Mucosa of descending colon (tissue), 3 donors: ENCODE data around the gene REL. TPM values are rescaled to one million over a fixed set of nuclear protein-coding genes. Genes with fewer than 3 reads are reported as not detected.
A peak's percentile ranks its signal among the peaks of the same experiment; 100 is the strongest.

Experiments used
- ATAC-seq: fragments of 200-7000 bp; cut with Tn5 transposase; one replicate; pipeline ENCODE4 v1.9.1; 2020; ENCODE audit warnings: mild to moderate bottlenecking, moderate library complexity
- DNase-seq, 3 donors: peaks; one replicate each; pipeline ENCODE4 v3.0.0-alpha.2; 2020
- H3K36me3 ChIP-seq: fragments of 200-600 bp; one replicate; pipeline ENCODE4 v1.8.0; 2021; ENCODE audit warnings: low read depth, mild to moderate bottlenecking
- H3K4me1 ChIP-seq: fragments of 200-600 bp; one replicate; pipeline ENCODE4 v1.8.0; 2021; ENCODE audit warnings: low read depth, mild to moderate bottlenecking
- H3K4me3 ChIP-seq: fragments of 200-600 bp; one replicate; pipeline ENCODE4 v1.8.0; 2021; ENCODE audit warnings: mild to moderate bottlenecking
- H3K9me3 ChIP-seq: fragments of 200-600 bp; one replicate; pipeline ENCODE4 v1.8.0; 2021; ENCODE audit warnings: mild to moderate bottlenecking
- CTCF ChIP-seq: fragments of 200-600 bp; IDR thresholded peaks from one replicate; pipeline ENCODE4 v1.8.0; 2022; ENCODE audit warnings: antibody characterized with exemption, mild to moderate bottlenecking
- intact Hi-C, 2 donors: fragments of 100-400 bp; cut with DNase I in 1 of 2; cut with micrococcal nuclease in 1 of 2; formaldehyde crosslinking; loops; one replicate each; pipeline versions ENCODE4 v1.11.0 to v1.11.1; 2022; cut with DNase I, micrococcal nuclease
- total RNA-seq, 3 donors: library from RNA; stranded (reverse); fragmentation: NEBNext Ultra II Directional in 2 of 3; extraction: Animal tissue kit (Norgen Biotek cat#: 25700) in 2 of 3; gene quantifications; one replicate each; pipeline versions ENCODE4 v1.2.1 to v1.2.4, GENCODE V29; 2021 to 2023
- donor health status: DM: no; HTN: no; CAD: no; lungs with moderate emphysema.
- donor health status: DM: no; HTN: no; CAD: no.
- donor health status: DM: no; HTN: yes; CAD: no.

REL gene
- total RNA-seq, 3 donors from 2014 or later: 17.4 to 20.5 (median 18.1) TPM

- H3K4me1 ChIP-seq: no peaks in the 10 kb centered on the region
Measured at GRCh38 chr2:60867848-60868247, 13.5 kb upstream of the REL start.

DNA sequence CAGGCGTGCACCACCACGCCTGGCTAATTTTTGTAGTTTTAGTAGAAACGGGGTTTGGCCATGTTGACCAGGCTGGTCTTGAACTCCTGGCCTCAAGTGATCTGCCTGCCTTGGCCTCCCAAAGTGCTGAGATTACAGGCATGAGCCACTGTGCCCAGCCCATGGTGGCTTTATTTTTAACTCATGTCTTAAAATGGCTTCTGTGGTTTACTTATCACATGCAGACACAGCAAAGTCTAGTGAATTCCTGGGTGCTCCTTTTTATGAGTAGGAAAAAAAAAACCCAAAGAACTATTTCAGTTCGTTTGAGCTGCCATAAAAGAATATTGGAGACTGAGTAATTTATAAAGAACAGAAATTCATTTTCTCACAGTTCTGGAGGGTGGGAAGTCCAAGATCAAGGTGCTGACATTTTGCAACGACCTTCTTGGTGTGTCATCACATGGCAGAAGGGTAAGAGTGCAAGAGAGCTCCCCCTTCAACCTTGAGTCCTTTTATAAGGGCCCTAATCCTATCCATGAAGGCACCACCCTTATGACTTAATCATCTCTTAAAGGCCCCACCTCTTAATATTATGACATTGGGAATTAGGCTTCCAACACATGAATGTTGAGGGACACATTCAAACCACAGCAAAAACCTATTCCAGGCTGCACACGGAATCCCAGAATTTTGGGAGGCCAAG, 12.6 kb upstream of the REL start:
- Histone ChIP-seq H3K36me3 (no peaks in the 10 kb centered on the region), H3K9me3 (no peaks in the 10 kb centered on the region), H3K4me1 (no peaks in the 10 kb centered on the region), H3K4me3 (no peak overlapping the region)
- no peak for TF ChIP-seq CTCF
- peak; percentile 35 for ATAC-seq
- no peak for DNase-seq
- intact Hi-C loops: no loop called here

More at GRCh38 chr2:60867848-60868247, 13.5 kb upstream of the REL start:
- DNase-seq: peak in 1 of 3 donors; percentile 22
- peak; percentile 80 for ATAC-seq
- no peaks in the 10 kb centered on the region for H3K36me3 ChIP-seq
- intact Hi-C loops: no loop called here
- no peak overlapping the region for H3K4me3 ChIP-seq
- no peak for TF ChIP-seq CTCF
- no peaks in the 10 kb centered on the region for H3K9me3 ChIP-seq

- ATAC-seq (no peak), DNase-seq (no peak)
- H3K36me3 ChIP-seq: no peaks in the 10 kb centered on the region
- no peaks in the 10 kb centered on the region for H3K9me3 ChIP-seq
- no peaks in the 10 kb centered on the region for H3K4me1 ChIP-seq
- intact Hi-C loops: no loop called here
- no peak for TF ChIP-seq CTCF
- H3K4me3 ChIP-seq: no peak overlapping the region
Measured at GRCh38 chr2:60872510-60872928, 8.9 kb upstream of the REL start.

DNA sequence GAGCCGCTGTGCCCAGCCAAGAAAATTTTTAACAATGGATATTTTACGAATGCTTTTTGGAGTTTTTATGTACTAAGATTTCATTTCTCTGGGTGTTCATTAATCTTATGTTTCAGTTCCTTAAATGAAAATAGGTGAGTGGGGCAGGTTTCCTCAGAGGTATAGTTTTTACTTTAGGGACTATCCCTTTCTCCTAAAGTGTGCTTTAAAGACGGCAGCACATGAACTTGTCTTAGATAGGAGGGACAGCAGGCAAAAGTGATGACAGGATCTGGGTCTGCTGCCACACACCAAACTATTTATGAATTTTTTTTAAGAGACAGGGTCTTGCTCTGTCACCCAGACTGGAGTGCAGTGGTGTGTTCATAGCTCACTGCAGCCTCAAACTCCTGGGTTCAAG, 8.0 kb upstream of the REL start:
- no peaks in the 10 kb centered on the region for H3K9me3 ChIP-seq
- DNase-seq: no peak
- ATAC-seq: peak; percentile 17
- no peak overlapping the region for H3K4me3 ChIP-seq
- no peak for TF ChIP-seq CTCF
- intact Hi-C loops: no loop called here
- no peaks in the 10 kb centered on the region for H3K36me3 ChIP-seq
- no peaks in the 10 kb centered on the region for H3K4me1 ChIP-seq

DNA sequence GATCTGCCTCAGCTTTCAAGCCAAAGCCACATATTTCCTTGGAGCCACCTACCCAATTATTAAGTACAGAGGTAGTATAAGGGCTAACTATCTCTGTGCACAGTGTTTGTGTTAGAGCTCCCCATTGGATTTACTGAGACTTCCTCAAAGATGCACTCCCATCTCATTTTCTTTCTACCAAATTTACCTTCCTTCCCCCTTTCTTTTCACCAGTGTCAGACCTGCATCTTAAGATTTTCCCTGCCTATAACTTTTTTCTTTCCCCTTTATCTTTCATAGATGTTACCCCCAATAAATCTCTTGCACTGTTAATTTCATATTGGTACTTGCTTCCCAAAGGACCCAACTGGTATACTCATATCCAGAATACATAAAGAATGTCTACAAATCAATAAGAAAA, 5.9 kb upstream of the REL start:
- H3K4me3 ChIP-seq: no peak overlapping the region
- no peaks in the 10 kb centered on the region for H3K9me3 ChIP-seq
- intact Hi-C loops: no loop called here
- no peaks in the 10 kb centered on the region for H3K4me1 ChIP-seq
- no peak for TF ChIP-seq CTCF
- H3K36me3 ChIP-seq: no peaks in the 10 kb centered on the region
- ATAC-seq: no peak
- DNase-seq: no peak
